A673 (cell line): ENCODE measurements around the gene SEC16A. TPM values are rescaled to one million over a fixed set of nuclear protein-coding genes. Genes with fewer than 3 reads are reported as not detected.
A peak's percentile ranks its signal among the peaks of the same experiment; 100 is the strongest.

ENCODE experiments used
- BruUV-seq: library from RNA; stranded (reverse); fragments of 400-500 nt; replicated peaks from 2 replicates; lab custom pipeline; 2021; lab: Mats Ljungman, UMichigan
- CTCF ChIA-PET: fragments of 300-600 bp; sonication (Branson Sonifier 250); formaldehyde crosslinking; loops from one replicate; lab custom pipeline; 2022; ENCODE audit warnings: antibody characterized with exemption; lab: Charles Lee
- POLR2A ChIA-PET: fragments of 300-600 bp; sonication (Branson Sonifier 250); formaldehyde crosslinking; loops from one replicate; lab custom pipeline; 2022; ENCODE audit warnings: antibody characterized with exemption; ENCODE audit not compliant: low non-redundant PET; lab: Charles Lee
- DNase-seq: peaks from one replicate; pipeline ENCODE4 v3.0.0-alpha.2; 2015; ENCODE audit warnings: low spot score
- H3K27ac ChIP-seq: fragments of 200-600 bp; sonication (generic); 2 replicates; pipeline ENCODE4 v1.5.1; 2016; ENCODE audit warnings: mixed run types, low read depth, mild to moderate bottlenecking, mixed read lengths, antibody characterized with exemption, low read length; ENCODE audit not compliant: poor library complexity, severe bottlenecking
- H3K27me3 ChIP-seq: fragments of 200-600 bp; sonication (generic); replicated peaks from 2 replicates; pipeline ENCODE4 v1.6.1; 2017; ENCODE audit warnings: mixed run types, low read depth, mild to moderate bottlenecking, mixed read lengths, antibody characterized with exemption, low read length; ENCODE audit not compliant: insufficient read depth, poor library complexity
- H3K36me3 ChIP-seq: fragments of 200-600 bp; sonication (generic); 2 replicates; pipeline ENCODE4 v1.6.1; 2016; ENCODE audit warnings: mixed run types, mild to moderate bottlenecking, mixed read lengths, antibody characterized with exemption, low read length; ENCODE audit not compliant: insufficient read depth, poor library complexity, severe bottlenecking
- H3K4me1 ChIP-seq: fragments of 200-600 bp; sonication (generic); 2 replicates; pipeline ENCODE4 v1.6.1; 2017; ENCODE audit warnings: mixed run types, mild to moderate bottlenecking, mixed read lengths, antibody characterized with exemption, low read length; ENCODE audit not compliant: insufficient read depth, poor library complexity, severe bottlenecking
- H3K4me3 ChIP-seq: fragments of 200-600 bp; sonication (generic); 2 replicates; pipeline ENCODE4 v1.5.1; 2016; ENCODE audit warnings: low read depth, mixed run types, mild to moderate bottlenecking, mixed read lengths, low read length; ENCODE audit not compliant: poor library complexity, severe bottlenecking
- H3K9me3 ChIP-seq: fragments of 200-600 bp; sonication (generic); 2 replicates; pipeline ENCODE4 v1.6.1; 2016; ENCODE audit warnings: mixed run types, low read depth, mild to moderate bottlenecking, mixed read lengths, antibody characterized with exemption, low read length; ENCODE audit not compliant: poor library complexity, severe bottlenecking
- EZH2 ChIP-seq: fragments of 200-600 bp; sonication (generic); IDR thresholded peaks from 2 replicates; pipeline ENCODE4 v1.6.1; 2017; ENCODE audit warnings: borderline replicate concordance, low read depth, mild to moderate bottlenecking, mixed read lengths, antibody characterized with exemption, low read length; ENCODE audit not compliant: poor library complexity, severe bottlenecking
- intact Hi-C: fragments of 100-400 bp; cut with micrococcal nuclease; formaldehyde crosslinking; loops from one replicate; pipeline ENCODE4 v1.10.0; 2022; ENCODE audit not compliant: unreplicated experiment
- total RNA-seq: library from RNA; stranded (reverse); gene quantifications from 2 replicates; pipeline ENCODE4 v1.2.3, GENCODE V29; 2021
- TF ChIP-seq, protein P1 (sequence below): fragments of 300-800, 200-600 bp; sonication (generic); conservative IDR thresholded peaks from 2 replicates; pipeline ENCODE4 v1.5.1; 2017; ENCODE audit warnings: low read depth, mild to moderate bottlenecking, antibody characterized with exemption, low read length, moderate library complexity, mixed read lengths

The SEC16A gene
- total RNA-seq, 1 experiment from 2014 or later = 72.9 TPM

GRCh38 chr9:136488247-136489214 is 5.7 kb upstream of the SEC16A start:
- peak; percentile 25 for DNase-seq
- H3K9me3 ChIP-seq = no peaks in the 10 kb centered on the region
- BruUV-seq = no TSS peak
- no peaks in the 10 kb centered on the region for H3K27me3 ChIP-seq
- no peak overlapping the region for H3K4me3 ChIP-seq
- no peaks in the 10 kb centered on the region for H3K36me3 ChIP-seq
- ChIA-PET POLR2A (no interaction called here), CTCF (interaction anchor here (0.7 to 1.4 kb wide), 4 partner anchors 137 to 143 kb away, joined by 3 to 13 read pairs (median 5); no protein-coding TSS in a partner anchor)
- no peak overlapping the region for H3K27ac ChIP-seq
- peaks cover 9% of the 10 kb centered on the region for H3K4me1 ChIP-seq
- TF ChIP-seq, protein P1, sequence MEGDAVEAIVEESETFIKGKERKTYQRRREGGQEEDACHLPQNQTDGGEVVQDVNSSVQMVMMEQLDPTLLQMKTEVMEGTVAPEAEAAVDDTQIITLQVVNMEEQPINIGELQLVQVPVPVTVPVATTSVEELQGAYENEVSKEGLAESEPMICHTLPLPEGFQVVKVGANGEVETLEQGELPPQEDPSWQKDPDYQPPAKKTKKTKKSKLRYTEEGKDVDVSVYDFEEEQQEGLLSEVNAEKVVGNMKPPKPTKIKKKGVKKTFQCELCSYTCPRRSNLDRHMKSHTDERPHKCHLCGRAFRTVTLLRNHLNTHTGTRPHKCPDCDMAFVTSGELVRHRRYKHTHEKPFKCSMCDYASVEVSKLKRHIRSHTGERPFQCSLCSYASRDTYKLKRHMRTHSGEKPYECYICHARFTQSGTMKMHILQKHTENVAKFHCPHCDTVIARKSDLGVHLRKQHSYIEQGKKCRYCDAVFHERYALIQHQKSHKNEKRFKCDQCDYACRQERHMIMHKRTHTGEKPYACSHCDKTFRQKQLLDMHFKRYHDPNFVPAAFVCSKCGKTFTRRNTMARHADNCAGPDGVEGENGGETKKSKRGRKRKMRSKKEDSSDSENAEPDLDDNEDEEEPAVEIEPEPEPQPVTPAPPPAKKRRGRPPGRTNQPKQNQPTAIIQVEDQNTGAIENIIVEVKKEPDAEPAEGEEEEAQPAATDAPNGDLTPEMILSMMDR = peak; percentile 97
- TF ChIP-seq EZH2 = no peak
- intact Hi-C loops = no loop called here

DNA sequence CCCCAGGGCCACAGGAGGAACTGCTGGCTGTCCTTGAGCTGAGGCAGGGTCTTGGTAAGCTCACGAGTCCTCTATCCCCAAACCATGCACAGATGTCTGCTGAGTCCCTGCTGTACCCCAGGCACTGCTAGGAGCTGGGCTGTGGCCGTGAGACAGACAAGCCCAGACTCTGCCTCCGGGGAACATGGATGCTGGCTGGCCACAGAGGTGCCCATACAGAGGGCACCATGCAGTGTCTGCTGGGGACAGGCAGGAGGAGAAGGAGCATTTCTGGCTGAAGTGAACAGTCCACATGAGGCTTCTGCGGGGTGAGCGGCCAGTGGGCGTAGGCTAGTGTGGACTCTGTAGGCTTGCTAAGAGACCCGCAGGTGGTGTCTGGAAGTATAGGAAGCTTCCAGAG is 4.8 kb upstream of the SEC16A start:
- BruUV-seq = no TSS peak
- Histone ChIP-seq H3K4me3 (no peak overlapping the region), H3K36me3 (no peaks in the 10 kb centered on the region), H3K27me3 (no peaks in the 10 kb centered on the region), H3K9me3 (no peaks in the 10 kb centered on the region), H3K4me1 (peaks cover 9% of the 10 kb centered on the region), H3K27ac (no peak overlapping the region)
- POLR2A ChIA-PET = no interaction called here
- CTCF ChIA-PET = interaction anchor here (0.9 to 2.0 kb wide), 4 partner anchors 138 to 147 kb away, joined by 3 to 13 read pairs (median 4); no protein-coding TSS in a partner anchor
- intact Hi-C loops = no loop called here
- no peak for DNase-seq
- TF ChIP-seq, protein P1 = no peak
- TF ChIP-seq EZH2 = no peak

DNA sequence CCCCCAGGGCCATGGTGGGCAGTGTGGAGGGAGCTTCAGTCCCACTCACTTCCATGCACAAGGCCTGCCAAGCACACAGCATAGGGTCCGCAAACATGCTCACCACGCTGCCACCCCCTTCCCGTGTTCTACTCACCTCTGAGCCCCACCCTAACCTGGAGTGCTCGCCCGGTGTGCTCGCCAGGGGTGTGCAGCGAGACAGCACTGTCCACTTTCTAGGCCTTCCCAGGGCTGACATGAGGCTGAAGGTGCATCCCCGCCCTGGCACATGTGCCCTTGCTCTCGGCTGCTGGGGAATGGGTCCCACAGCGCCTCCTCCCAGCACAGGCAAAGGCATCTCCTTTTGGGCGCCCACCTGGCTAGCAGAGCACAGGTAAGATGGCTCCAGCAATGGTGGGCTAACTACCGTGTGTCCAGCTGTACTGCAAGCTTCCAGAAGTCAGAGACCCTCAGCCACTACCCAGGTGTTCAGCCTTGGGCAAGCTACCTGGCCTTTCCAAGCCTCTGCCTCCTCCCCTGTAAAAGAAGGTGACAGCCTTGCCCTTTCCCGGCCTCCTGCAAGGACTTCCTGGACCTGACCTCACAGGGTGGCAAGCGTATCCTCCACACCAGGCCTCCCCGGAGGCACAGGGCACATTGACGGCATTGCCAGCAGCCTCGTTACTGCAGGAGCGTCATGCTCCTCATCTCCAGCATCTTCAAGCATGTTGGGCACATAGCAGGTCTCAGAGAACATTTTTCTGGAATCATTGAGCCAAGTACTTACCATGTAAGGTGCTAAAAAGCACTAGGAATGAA is 4.2 kb upstream of the SEC16A start:
- Histone ChIP-seq H3K27ac (no peak overlapping the region), H3K9me3 (no peaks in the 10 kb centered on the region), H3K27me3 (no peaks in the 10 kb centered on the region), H3K4me1 (peaks cover 9% of the 10 kb centered on the region), H3K4me3 (no peak overlapping the region), H3K36me3 (no peaks in the 10 kb centered on the region)
- POLR2A ChIA-PET = no interaction called here
- CTCF ChIA-PET = interaction anchor here (0.7 to 2.0 kb wide), 5 partner anchors 13 to 148 kb away, joined by 3 to 13 read pairs (median 4); no protein-coding TSS in a partner anchor
- TF ChIP-seq EZH2 = no peak
- TF ChIP-seq, protein P1 = no peak
- BruUV-seq = no TSS peak
- no peak for DNase-seq
- intact Hi-C loops = no loop called here
